ENCODE results near the gene DSP. TPM values are rescaled to one million over a fixed set of nuclear protein-coding genes. Genes with fewer than 3 reads are reported as not detected.

DSP gene
- total RNA-seq, 2 experiments from 2014 or later = 0.07 to 0.25 TPM

DNA sequence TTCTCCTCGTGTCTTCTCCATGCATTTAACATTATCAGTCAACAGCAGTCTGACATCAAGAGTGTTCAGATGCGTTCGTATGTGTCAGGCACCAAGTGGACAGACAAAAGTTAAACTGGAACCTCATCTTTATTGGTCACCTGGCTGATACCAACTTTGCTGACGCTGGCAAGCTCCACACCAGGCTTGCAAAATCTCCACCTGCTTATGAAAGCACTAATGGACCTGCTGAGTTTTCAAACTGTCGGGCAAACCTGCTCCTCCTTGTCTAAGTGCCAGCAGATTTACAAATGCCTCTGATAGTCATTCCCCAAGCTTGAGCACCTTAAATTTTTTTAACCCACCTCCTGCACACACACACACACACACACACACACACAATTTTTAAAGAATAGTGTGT lies 27.9 kb upstream of the DSP start:
- TF ChIP-seq, protein P1, sequence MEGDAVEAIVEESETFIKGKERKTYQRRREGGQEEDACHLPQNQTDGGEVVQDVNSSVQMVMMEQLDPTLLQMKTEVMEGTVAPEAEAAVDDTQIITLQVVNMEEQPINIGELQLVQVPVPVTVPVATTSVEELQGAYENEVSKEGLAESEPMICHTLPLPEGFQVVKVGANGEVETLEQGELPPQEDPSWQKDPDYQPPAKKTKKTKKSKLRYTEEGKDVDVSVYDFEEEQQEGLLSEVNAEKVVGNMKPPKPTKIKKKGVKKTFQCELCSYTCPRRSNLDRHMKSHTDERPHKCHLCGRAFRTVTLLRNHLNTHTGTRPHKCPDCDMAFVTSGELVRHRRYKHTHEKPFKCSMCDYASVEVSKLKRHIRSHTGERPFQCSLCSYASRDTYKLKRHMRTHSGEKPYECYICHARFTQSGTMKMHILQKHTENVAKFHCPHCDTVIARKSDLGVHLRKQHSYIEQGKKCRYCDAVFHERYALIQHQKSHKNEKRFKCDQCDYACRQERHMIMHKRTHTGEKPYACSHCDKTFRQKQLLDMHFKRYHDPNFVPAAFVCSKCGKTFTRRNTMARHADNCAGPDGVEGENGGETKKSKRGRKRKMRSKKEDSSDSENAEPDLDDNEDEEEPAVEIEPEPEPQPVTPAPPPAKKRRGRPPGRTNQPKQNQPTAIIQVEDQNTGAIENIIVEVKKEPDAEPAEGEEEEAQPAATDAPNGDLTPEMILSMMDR (IDR thresholded peaks at IDR 0.05) = no peak
- Mint-ChIP-seq H3K4me1 (ENCODE audit: low read depth) (no peaks in the 10 kb centered on the region), H3K27ac (no peak overlapping the region), H3K9me3 (no peaks in the 10 kb centered on the region), H3K36me3 (ENCODE audit: low read depth) (no peaks in the 10 kb centered on the region), H3K4me3 (no peak overlapping the region), H3K27me3 (peaks cover 17% of the 10 kb centered on the region)
- no peak for ATAC-seq
- ChIA-PET CTCF (no interaction called here), POLR2A (no interaction called here)
- no peak for DNase-seq
- intact Hi-C loops (cut with micrococcal nuclease) = no loop called here

DNA sequence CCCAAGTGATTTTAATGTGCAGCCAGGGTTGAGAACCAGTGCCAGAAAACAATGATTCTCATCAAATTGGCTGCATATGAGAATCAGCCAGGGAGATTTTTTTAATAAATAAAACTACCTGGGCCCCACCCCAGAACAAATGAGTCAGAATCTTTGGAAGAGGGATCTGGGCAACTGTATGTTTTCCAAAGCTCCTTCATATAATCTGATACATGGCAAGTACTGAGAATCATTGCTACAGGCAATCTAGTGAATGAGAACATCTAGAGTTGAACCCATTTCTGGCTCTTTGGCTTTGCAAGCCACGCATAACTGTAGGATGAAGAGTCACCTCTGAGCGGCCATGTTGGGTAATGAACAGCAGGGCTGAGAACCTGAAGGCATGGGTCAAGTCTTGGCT lies 26.1 kb upstream of the DSP start:
- CTCF ChIA-PET = no interaction called here
- no peaks in the 10 kb centered on the region for H3K36me3 Mint-ChIP-seq (ENCODE audit: low read depth)
- POLR2A ChIA-PET = interaction anchor here (0.6 kb wide), 1 partner anchor 39 kb away, joined by 3 read pairs; no protein-coding TSS in a partner anchor
- no peaks in the 10 kb centered on the region for H3K9me3 Mint-ChIP-seq
- intact Hi-C loops (cut with micrococcal nuclease) = no loop called here
- TF ChIP-seq, protein P1 (IDR thresholded peaks at IDR 0.05) = no peak
- ATAC-seq (no peak), DNase-seq (no peak)
- H3K4me3 Mint-ChIP-seq = no peak overlapping the region
- no peaks in the 10 kb centered on the region for H3K4me1 Mint-ChIP-seq (ENCODE audit: low read depth)
- H3K27ac Mint-ChIP-seq = no peak overlapping the region
- peaks cover 19% of the 10 kb centered on the region for H3K27me3 Mint-ChIP-seq

DNA sequence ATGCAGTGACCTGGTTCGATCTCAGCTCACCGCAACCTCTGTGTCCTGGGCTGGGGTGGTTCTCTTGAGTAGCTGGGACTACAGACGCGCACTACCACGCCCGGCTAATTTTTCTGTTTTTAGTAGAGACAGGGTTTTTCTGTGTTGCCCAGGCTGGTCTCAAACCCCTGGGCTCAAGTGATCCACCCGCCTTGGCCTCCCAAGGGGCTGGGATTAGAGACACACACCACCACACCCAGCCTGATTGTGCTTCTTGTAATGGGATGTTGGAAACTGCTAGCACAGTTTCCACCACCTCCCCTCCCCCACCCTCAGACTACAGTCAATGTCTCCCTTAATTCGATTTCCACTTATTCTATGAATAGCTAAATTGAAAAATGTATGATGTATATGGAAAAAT lies 22.6 kb upstream of the DSP start:
- ChIA-PET POLR2A (no interaction called here), CTCF (no interaction called here)
- no peak for DNase-seq
- no peaks in the 10 kb centered on the region for H3K36me3 Mint-ChIP-seq (ENCODE audit: low read depth)
- intact Hi-C loops (cut with micrococcal nuclease) = no loop called here
- H3K4me3 Mint-ChIP-seq = no peak overlapping the region
- H3K9me3 Mint-ChIP-seq = no peaks in the 10 kb centered on the region
- H3K4me1 Mint-ChIP-seq (ENCODE audit: low read depth) = no peaks in the 10 kb centered on the region
- TF ChIP-seq, protein P1 (IDR thresholded peaks at IDR 0.05) = no peak
- no peak for ATAC-seq
- H3K27me3 Mint-ChIP-seq = peaks cover 15% of the 10 kb centered on the region
- no peak overlapping the region for H3K27ac Mint-ChIP-seq

DNA sequence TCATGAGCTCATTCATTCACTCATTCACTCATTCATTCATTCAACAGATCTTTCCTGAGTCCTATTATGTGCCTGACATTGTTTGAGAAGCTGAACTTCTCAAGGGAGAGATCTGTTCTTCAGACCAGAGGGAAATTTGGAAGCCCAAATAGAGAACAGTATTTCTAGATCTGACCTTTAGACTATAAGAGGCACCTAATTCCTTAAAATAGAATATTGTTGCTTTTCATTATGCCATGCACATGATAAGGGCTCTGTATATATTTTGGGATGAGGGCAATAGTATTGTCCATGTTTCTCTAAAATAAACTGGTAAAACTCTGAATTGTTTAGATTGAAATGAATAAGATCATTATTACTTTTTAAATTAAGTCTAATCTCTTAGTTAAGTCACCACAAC lies 18.6 kb upstream of the DSP start:
- ATAC-seq = no peak
- no peaks in the 10 kb centered on the region for H3K9me3 Mint-ChIP-seq
- no peak overlapping the region for H3K27ac Mint-ChIP-seq
- H3K36me3 Mint-ChIP-seq (ENCODE audit: low read depth) = no peaks in the 10 kb centered on the region
- H3K4me3 Mint-ChIP-seq = no peak overlapping the region
- intact Hi-C loops (cut with micrococcal nuclease) = no loop called here
- no peak for DNase-seq
- CTCF ChIA-PET = no interaction called here
- POLR2A ChIA-PET = no interaction called here
- H3K27me3 Mint-ChIP-seq = peaks cover 36% of the 10 kb centered on the region
- no peaks in the 10 kb centered on the region for H3K4me1 Mint-ChIP-seq (ENCODE audit: low read depth)
- TF ChIP-seq, protein P1 (IDR thresholded peaks at IDR 0.05) = no peak

DNA sequence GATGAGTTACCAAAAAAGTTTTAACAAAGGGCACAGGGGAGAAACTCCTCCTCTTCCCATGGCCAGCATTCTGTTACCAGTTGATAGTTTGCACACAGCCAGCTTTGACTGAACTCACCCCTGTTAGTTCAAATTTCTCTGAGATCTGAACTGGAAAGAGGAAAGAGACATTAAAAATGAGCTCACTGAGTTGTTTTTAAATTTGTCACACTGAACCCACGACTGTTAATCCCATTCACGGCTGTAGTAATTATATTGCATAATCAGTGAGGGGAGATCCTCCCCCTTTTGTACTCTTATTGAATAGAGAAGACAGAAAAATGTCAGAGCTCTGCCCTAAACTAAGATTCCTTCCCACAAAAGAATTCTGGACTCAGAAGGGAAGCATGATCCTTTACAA lies 17.5 kb upstream of the DSP start:
- H3K9me3 Mint-ChIP-seq = no peaks in the 10 kb centered on the region
- ATAC-seq = no peak
- no peaks in the 10 kb centered on the region for H3K4me1 Mint-ChIP-seq (ENCODE audit: low read depth)
- DNase-seq = no peak
- ChIA-PET POLR2A (no interaction called here), CTCF (no interaction called here)
- H3K36me3 Mint-ChIP-seq (ENCODE audit: low read depth) = no peaks in the 10 kb centered on the region
- no peak overlapping the region for H3K4me3 Mint-ChIP-seq
- intact Hi-C loops (cut with micrococcal nuclease) = no loop called here
- H3K27ac Mint-ChIP-seq = no peak overlapping the region
- TF ChIP-seq, protein P1 (IDR thresholded peaks at IDR 0.05) = no peak
- peaks cover 39% of the 10 kb centered on the region for H3K27me3 Mint-ChIP-seq

Data from activated CD8-positive, alpha-beta T cell treated with anti-CD3 and anti-CD28 coated beads for 36 hours (primary cell).